Astrocyte of the hippocampus (primary cell): ENCODE measurements around the gene PTPRN2.

Source experiments
- DNase-seq: peaks from one replicate; pipeline ENCODE4 v3.0.0; 2011; ENCODE audit warnings: low read depth, low spot score

Gene PTPRN2

GRCh38 chr7:157689269-157690057, 898.2 kb downstream of the PTPRN2 start:
- peak; percentile 49 for DNase-seq

GRCh38 chr7:157688533-157689268, 898.9 kb downstream of the PTPRN2 start:
- DNase-seq: peak; percentile 26

- no peak for DNase-seq
These were observed 899.6 kb downstream of the PTPRN2 start for GRCh38 chr7:157687845-157688532.

GRCh38 chr7:157687158-157687557, 900.5 kb downstream of the PTPRN2 start:
- DNase-seq: peak; percentile 27

GRCh38 chr7:157686285-157686894, 901.2 kb downstream of the PTPRN2 start:
- DNase-seq: no peak

- DNase-seq: peak; percentile 42
These were observed 902.0 kb downstream of the PTPRN2 start for GRCh38 chr7:157685430-157686284.

GRCh38 chr7:157684909-157685429, 902.7 kb downstream of the PTPRN2 start:
- DNase-seq: peak; percentile 31

GRCh38 chr7:157684157-157684908, 903.3 kb downstream of the PTPRN2 start:
- peak; percentile 61 for DNase-seq

GRCh38 chr7:157683747-157684156, 903.9 kb downstream of the PTPRN2 start:
- DNase-seq: peak; percentile 28

- no peak for DNase-seq
These were observed 904.5 kb downstream of the PTPRN2 start for GRCh38 chr7:157682946-157683746.

- no peak for DNase-seq
These were observed 905.3 kb downstream of the PTPRN2 start for GRCh38 chr7:157682064-157682945.

- peak; percentile 58 for DNase-seq
These were observed 908.0 kb downstream of the PTPRN2 start for GRCh38 chr7:157679607-157680006.

- DNase-seq: peak; percentile 28
These were observed 909.1 kb downstream of the PTPRN2 start for GRCh38 chr7:157678501-157678900.

GRCh38 chr7:157676456-157677255, 911.0 kb downstream of the PTPRN2 start:
- no peak for DNase-seq

- no peak for DNase-seq
These were observed 911.6 kb downstream of the PTPRN2 start for GRCh38 chr7:157676001-157676400.

GRCh38 chr7:157675427-157675927, 912.1 kb downstream of the PTPRN2 start:
- no peak for DNase-seq
